Spleen (tissue), 7 donors: ENCODE results near the gene DLG2.

Experiments
- POLR2A ChIP-seq, 3 donors: fragments of 450-650 bp; IDR thresholded peaks; one replicate each; pipeline ENCODE4 v1.5.1; 2017; ENCODE audit warnings: antibody characterized with exemption in 3 of 3, mild to moderate bottlenecking in 1 of 3
- TF ChIP-seq, protein P1 (sequence below), 11 experiments: fragments of 200-600 bp in 7 of 11; fragments of 450-650 bp in 4 of 11; sonication (generic) in 4 of 11; IDR thresholded peaks in 8 of 11; conservative IDR thresholded peaks in 3 of 11; 1 replicate in 7 of 11; 2 replicates in 4 of 11; pipeline versions ENCODE4 v1.4.0 to v1.8.0; 2016 to 2021; ENCODE audit warnings: antibody characterized with exemption in 11 of 11, inconsistent platforms in 4 of 11, mild to moderate bottlenecking in 1 of 11
- donor health status: DM: no; HTN: no; CAD: no; lungs with moderate emphysema.
- donor health status: DM: no; HTN: no; CAD: no.
- donor health status: DM: no; HTN: no; CAD: no.

DNA sequence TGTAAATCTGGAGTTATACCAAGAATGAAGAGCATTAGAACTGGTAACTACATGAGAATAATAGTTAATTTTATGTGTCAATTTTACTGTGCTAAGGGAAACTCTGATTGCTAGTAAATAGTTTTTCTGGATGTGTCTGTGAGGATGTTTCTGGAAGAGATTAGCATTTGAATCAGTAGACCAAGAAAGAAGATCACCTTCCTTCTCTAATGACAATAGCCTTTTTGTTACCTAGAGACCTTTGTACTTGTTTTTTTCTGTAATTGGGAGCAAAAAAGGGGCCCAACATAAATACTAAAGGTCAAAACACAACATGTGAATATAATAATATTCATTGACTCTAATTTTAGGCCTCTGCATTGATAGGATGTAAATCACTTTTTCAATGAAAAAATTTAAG lies 100.6 kb downstream of the DLG2 start:
- TF ChIP-seq, protein P1, sequence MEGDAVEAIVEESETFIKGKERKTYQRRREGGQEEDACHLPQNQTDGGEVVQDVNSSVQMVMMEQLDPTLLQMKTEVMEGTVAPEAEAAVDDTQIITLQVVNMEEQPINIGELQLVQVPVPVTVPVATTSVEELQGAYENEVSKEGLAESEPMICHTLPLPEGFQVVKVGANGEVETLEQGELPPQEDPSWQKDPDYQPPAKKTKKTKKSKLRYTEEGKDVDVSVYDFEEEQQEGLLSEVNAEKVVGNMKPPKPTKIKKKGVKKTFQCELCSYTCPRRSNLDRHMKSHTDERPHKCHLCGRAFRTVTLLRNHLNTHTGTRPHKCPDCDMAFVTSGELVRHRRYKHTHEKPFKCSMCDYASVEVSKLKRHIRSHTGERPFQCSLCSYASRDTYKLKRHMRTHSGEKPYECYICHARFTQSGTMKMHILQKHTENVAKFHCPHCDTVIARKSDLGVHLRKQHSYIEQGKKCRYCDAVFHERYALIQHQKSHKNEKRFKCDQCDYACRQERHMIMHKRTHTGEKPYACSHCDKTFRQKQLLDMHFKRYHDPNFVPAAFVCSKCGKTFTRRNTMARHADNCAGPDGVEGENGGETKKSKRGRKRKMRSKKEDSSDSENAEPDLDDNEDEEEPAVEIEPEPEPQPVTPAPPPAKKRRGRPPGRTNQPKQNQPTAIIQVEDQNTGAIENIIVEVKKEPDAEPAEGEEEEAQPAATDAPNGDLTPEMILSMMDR (IDR thresholded peaks at IDR 0.05 in 8 of 11, conservative IDR thresholded peaks at IDR 0.05 in 3 of 11), result no peak
- no peak for TF ChIP-seq POLR2A (IDR thresholded peaks at IDR 0.05)
